ENCODE results near the gene CAMK2B. TPM values are rescaled to one million over a fixed set of nuclear protein-coding genes. Genes with fewer than 3 reads are reported as not detected.

The CAMK2B gene
- total and polyA plus RNA-seq, 2 experiments from 2014 or later, result not detected

GRCh38 chr7:44336491-44336890, 11.1 kb upstream of the CAMK2B start:
- Histone ChIP-seq H3K27ac (ENCODE audit: low read depth) (no peak overlapping the region), H3F3A (replicated peaks; ENCODE audit: low read depth) (no peaks in the 10 kb centered on the region), H3K4me2 (no peak overlapping the region), H3K9me2 (ENCODE audit: insufficient read depth) (no peaks in the 10 kb centered on the region), H3K79me2 (replicated peaks; ENCODE audit: insufficient read depth) (no peaks in the 10 kb centered on the region), H3K4me1 (ENCODE audit: insufficient read depth) (no peaks in the 10 kb centered on the region), H2AFZ (0 out of 2 replicates have a peak overlapping the region, but pooled peaks have one; percentile 38), H3K27me3 (ENCODE audit: insufficient read depth) (no peaks in the 10 kb centered on the region; the same call in 1 of the 2 replicates), H3K36me3 (ENCODE audit: insufficient read depth) (no peaks in the 10 kb centered on the region), H3K4me3 (no peak overlapping the region), H4K20me1 (replicated peaks; ENCODE audit: insufficient read depth) (no peaks in the 10 kb centered on the region)
- ATAC-seq, result no peak
- DNase-seq (ENCODE audit: low spot score), result no peak
- peaks cover 13% of the 10 kb centered on the region for H3K4me1 Mint-ChIP-seq
- H3K9me3 Mint-ChIP-seq, result no peaks in the 10 kb centered on the region; the same call in 2 of the 3 replicates
- H3K27me3 Mint-ChIP-seq (ENCODE audit: insufficient read depth, low read depth, poor library complexity), result peaks cover 4% of the 10 kb centered on the region
- no peak overlapping the region for H3K27ac Mint-ChIP-seq
- TF ChIP-seq JUNB (IDR thresholded peaks at IDR 0.05; ENCODE audit: unreplicated experiment), result no peak
- TF ChIP-seq CREB1 (CRISPR knock-in tag; IDR thresholded peaks at IDR 0.05; ENCODE audit: low read depth), result no peak
- no peak for TF ChIP-seq EZH2 (IDR thresholded peaks at IDR 0.05; ENCODE audit: low read depth, unreplicated experiment)
- no peak for TF ChIP-seq STAT1 (IDR thresholded peaks at IDR 0.05; ENCODE audit: unreplicated experiment)
- TF ChIP-seq ETS1 (IDR thresholded peaks at IDR 0.05), result no peak
- no peak for TF ChIP-seq POLR2AphosphoS5 (IDR thresholded peaks at IDR 0.05; ENCODE audit: low read depth)
- H3K36me3 Mint-ChIP-seq (ENCODE audit: low read depth), result no peaks in the 10 kb centered on the region
- H3K4me3 Mint-ChIP-seq, result no peak overlapping the region

- Histone ChIP-seq H2AFZ (no peak overlapping the region), H4K20me1 (replicated peaks; ENCODE audit: insufficient read depth) (no peaks in the 10 kb centered on the region), H3K9me2 (ENCODE audit: insufficient read depth) (no peaks in the 10 kb centered on the region), H3K4me3 (no peak overlapping the region), H3K36me3 (ENCODE audit: insufficient read depth) (no peaks in the 10 kb centered on the region), H3F3A (replicated peaks; ENCODE audit: low read depth) (no peaks in the 10 kb centered on the region), H3K27me3 (ENCODE audit: insufficient read depth) (no peaks in the 10 kb centered on the region; the same call in 1 of the 2 replicates), H3K4me1 (ENCODE audit: insufficient read depth) (no peaks in the 10 kb centered on the region), H3K27ac (ENCODE audit: low read depth) (no peak overlapping the region), H3K79me2 (replicated peaks; ENCODE audit: insufficient read depth) (no peaks in the 10 kb centered on the region), H3K4me2 (no peak overlapping the region)
- ATAC-seq (no peak), DNase-seq (ENCODE audit: low spot score) (no peak)
- H3K27ac Mint-ChIP-seq, result no peak overlapping the region
- no peaks in the 10 kb centered on the region; the same call in 2 of the 3 replicates for H3K9me3 Mint-ChIP-seq
- H3K4me1 Mint-ChIP-seq, result peaks cover 13% of the 10 kb centered on the region
- no peaks in the 10 kb centered on the region for H3K36me3 Mint-ChIP-seq (ENCODE audit: low read depth)
- no peak overlapping the region for H3K4me3 Mint-ChIP-seq
- peaks cover 4% of the 10 kb centered on the region for H3K27me3 Mint-ChIP-seq (ENCODE audit: insufficient read depth, low read depth, poor library complexity)
- no peak for TF ChIP-seq JUNB (IDR thresholded peaks at IDR 0.05; ENCODE audit: unreplicated experiment)
- TF ChIP-seq ZNF331 (CRISPR knock-in tag; IDR thresholded peaks at IDR 0.05; ENCODE audit: low read depth), result no peak
- TF ChIP-seq REST (IDR thresholded peaks at IDR 0.05; ENCODE audit: unreplicated experiment), result no peak
- TF ChIP-seq ETS1 (IDR thresholded peaks at IDR 0.05), result no peak
- TF ChIP-seq NANOG (IDR thresholded peaks at IDR 0.05; ENCODE audit: borderline replicate concordance), result no peak
- no peak for TF ChIP-seq POLR2AphosphoS5 (IDR thresholded peaks at IDR 0.05; ENCODE audit: low read depth)
- no peak for TF ChIP-seq CREB1 (CRISPR knock-in tag; IDR thresholded peaks at IDR 0.05; ENCODE audit: low read depth)
Observed at GRCh38 chr7:44335184-44335583, 9.8 kb upstream of the CAMK2B start.

All from GM23338 (cell line).